OCI-LY1 (cell line): Measurements from ENCODE around the gene REM1.

Experiments used
- EZH2 ChIP-seq: fragments of 200-600 bp; sonication (generic), shearing (Covaris generic); IDR thresholded peaks from 2 replicates; pipeline ENCODE4 v1.8.0; 2017; ENCODE audit warnings: borderline replicate concordance, mixed run types, mild to moderate bottlenecking, antibody characterized with exemption, low read length, moderate library complexity, mixed read lengths
- TF ChIP-seq, protein P1 (sequence below): fragments of 200-600 bp; sonication (generic), shearing (Covaris generic); IDR thresholded peaks from 2 replicates; pipeline ENCODE4 v1.5.1; 2017; ENCODE audit warnings: mild to moderate bottlenecking, antibody characterized with exemption, low read length, moderate library complexity, mixed read lengths

DNA sequence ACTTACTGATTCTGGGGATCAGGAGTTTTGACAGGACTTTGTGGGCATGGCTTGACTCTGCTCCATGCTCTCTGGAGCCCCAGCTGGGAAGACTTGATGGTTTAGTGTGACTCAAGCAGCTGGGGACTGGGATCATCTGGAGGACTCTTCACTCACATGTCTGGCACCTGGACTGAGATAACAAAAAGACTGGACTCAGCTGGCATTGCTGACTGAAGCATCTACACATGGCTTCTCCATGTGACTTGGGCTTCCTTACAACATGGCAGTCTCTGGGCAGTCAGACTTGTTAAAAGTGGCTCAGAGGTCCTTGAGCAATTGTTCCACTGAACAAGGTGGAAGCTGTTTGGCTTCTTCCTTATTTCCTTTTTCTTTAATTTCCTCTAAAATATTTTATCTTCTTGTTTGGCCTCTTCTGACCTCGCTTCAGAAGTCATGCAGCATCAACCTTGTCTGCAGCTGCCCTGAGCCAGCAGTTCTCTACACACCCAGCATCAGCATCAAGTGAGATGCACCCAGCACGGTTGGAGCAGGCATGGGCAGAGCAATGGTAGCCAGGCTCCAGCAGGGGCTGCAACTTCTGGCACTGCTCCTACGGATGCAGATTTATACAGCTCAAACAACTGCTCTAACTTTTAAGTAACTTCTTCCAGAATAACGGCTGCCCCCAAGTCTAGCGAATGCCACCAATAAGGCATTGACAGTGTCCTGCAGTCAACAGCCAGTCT, 33.6 kb downstream of the REM1 start:
- TF ChIP-seq, protein P1, sequence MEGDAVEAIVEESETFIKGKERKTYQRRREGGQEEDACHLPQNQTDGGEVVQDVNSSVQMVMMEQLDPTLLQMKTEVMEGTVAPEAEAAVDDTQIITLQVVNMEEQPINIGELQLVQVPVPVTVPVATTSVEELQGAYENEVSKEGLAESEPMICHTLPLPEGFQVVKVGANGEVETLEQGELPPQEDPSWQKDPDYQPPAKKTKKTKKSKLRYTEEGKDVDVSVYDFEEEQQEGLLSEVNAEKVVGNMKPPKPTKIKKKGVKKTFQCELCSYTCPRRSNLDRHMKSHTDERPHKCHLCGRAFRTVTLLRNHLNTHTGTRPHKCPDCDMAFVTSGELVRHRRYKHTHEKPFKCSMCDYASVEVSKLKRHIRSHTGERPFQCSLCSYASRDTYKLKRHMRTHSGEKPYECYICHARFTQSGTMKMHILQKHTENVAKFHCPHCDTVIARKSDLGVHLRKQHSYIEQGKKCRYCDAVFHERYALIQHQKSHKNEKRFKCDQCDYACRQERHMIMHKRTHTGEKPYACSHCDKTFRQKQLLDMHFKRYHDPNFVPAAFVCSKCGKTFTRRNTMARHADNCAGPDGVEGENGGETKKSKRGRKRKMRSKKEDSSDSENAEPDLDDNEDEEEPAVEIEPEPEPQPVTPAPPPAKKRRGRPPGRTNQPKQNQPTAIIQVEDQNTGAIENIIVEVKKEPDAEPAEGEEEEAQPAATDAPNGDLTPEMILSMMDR: no peak
- TF ChIP-seq EZH2: no peak
